BE2C (cell line): Measurements from ENCODE around the gene TIAM2.
"Not testable (repeated sequence)": the region's sequence is repeated elsewhere in the genome, so short reads cannot be mapped to it uniquely, and the experiment has no call there.

Source experiments
- DNase-seq: peaks from one replicate; pipeline ENCODE4 v3.0.0-alpha.2; 2020
- H3K27me3 ChIP-seq: fragments of 250-450 bp; sonication (Bioruptor Pico); 2 replicates; pipeline ENCODE4 v1.5.1; 2020; ENCODE audit warnings: mild to moderate bottlenecking
- H3K36me3 ChIP-seq: fragments of 250-450 bp; sonication (Bioruptor Pico); 2 replicates; pipeline ENCODE4 v1.5.1; 2020; ENCODE audit warnings: mild to moderate bottlenecking
- H3K4me1 ChIP-seq: fragments of 250-450 bp; sonication (Bioruptor Pico); 2 replicates; pipeline ENCODE4 v1.5.1; 2020
- H3K4me3 ChIP-seq: 2 replicates; pipeline ENCODE4 v1.5.1; 2011; ENCODE audit warnings: low read depth, low read length
- H3K9me3 ChIP-seq: fragments of 250-450 bp; sonication (Bioruptor Pico); 2 replicates; pipeline ENCODE4 v1.5.1; 2020
- TF ChIP-seq, protein P1 (sequence below): IDR thresholded peaks from 2 replicates; pipeline ENCODE4 v1.5.1; 2012; ENCODE audit warnings: mild to moderate bottlenecking, low read depth, low read length

TIAM2 gene

DNA sequence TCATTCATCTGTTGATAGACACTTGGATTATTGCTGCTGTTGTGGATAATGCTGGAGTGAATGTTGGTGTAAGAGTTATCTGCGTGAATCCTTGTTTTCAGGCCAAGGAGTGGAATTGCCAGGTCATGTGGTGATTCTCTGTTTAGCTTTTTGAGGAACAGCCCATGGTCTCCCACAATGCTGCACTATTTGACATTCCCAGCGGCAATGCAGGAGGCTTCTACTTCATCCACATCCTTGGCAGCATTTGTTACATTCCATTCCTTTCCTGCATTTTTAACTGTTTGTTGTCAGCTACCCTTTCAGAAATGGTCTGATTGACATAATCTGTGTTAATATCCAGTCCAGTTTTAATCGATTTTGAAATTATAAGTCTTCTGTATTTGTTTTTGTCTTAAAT, 217.0 kb downstream of the TIAM2 start:
- Histone ChIP-seq H3K9me3 (no peaks in the 10 kb centered on the region), H3K4me3 (no peak overlapping the region), H3K36me3 (no peaks in the 10 kb centered on the region), H3K4me1 (no peaks in the 10 kb centered on the region), H3K27me3 (no peaks in the 10 kb centered on the region)
- TF ChIP-seq, protein P1, sequence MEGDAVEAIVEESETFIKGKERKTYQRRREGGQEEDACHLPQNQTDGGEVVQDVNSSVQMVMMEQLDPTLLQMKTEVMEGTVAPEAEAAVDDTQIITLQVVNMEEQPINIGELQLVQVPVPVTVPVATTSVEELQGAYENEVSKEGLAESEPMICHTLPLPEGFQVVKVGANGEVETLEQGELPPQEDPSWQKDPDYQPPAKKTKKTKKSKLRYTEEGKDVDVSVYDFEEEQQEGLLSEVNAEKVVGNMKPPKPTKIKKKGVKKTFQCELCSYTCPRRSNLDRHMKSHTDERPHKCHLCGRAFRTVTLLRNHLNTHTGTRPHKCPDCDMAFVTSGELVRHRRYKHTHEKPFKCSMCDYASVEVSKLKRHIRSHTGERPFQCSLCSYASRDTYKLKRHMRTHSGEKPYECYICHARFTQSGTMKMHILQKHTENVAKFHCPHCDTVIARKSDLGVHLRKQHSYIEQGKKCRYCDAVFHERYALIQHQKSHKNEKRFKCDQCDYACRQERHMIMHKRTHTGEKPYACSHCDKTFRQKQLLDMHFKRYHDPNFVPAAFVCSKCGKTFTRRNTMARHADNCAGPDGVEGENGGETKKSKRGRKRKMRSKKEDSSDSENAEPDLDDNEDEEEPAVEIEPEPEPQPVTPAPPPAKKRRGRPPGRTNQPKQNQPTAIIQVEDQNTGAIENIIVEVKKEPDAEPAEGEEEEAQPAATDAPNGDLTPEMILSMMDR = no peak
- DNase-seq = no peak

DNA sequence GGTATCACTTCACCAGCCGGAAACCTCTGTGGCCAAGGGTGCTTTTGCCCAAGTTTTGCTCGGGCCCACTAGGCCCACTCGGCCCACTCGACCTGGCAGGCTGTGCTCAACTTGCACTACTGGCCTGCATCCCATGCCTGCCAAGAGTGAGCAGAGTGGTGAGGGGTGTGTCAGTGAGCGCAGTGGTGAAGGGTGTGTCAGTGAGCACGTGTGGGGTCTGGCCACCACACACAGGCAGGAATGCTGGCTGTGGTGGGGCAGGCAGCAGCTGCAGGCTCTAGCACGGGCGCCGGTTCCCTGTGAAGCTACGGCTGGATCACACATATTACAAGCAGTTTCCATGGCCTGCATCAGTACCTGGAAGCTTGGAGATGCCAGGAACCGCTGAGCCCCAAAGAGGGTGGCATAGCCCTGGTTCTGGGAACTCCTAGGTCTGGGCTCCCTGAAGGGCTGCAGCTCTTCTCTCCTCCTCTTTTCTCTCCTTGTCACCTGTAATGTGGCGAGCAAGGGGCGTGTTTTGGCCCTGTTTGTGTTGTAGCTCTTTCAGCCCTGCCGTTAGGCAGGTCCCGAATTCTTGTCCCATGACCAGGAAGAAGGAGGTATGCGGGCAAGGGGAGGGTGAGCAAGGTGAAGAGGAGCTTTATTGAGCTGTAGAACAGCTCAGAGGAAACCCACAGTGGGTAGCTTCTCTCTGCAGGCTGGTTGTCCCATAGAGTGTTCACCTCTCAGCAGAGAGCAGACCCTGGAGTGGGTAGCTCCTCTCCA, 217.7 kb downstream of the TIAM2 start:
- no peak for DNase-seq
- TF ChIP-seq, protein P1 = no peak
- H3K4me1 ChIP-seq = no peaks in the 10 kb centered on the region
- H3K36me3 ChIP-seq = no peaks in the 10 kb centered on the region
- no peak overlapping the region for H3K4me3 ChIP-seq
- H3K9me3 ChIP-seq = no peaks in the 10 kb centered on the region
- H3K27me3 ChIP-seq = no peaks in the 10 kb centered on the region

DNA sequence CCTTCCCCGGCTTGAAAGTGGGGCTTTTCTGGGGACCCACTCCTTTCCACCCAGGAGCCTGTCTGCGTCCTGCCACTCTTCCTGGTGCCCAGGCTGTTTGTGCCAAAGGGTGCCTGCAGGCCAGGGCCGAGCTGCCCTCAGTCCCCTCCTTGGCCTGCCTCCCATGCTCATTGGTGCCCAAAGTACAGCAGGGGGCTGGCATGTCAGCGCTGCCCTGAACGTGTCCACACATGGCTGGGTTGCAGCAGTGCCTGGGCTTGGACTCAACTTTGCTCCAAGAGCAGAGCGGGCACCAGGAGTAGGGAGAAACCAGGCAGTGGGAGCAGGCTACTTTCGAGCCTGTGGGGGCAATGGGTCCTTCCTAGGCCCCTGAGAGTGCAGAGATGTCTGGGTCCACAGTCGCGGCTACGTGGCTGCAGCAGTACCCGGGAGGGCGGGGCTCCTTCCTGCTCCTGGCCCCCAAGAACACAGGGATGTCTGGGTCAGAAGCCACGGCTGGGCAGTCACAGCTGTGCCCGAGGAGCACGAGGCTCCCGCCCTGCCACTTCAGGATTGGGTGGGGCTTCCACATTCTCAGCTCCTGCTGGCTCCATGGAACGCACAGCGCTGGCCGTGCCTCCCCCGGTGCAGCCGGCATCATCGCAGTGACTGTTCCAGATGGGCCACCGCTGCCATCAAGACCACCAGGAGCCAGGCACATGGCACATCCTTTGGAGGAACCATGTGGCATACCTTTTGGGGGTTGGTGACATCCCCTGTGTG, 218.7 kb downstream of the TIAM2 start:
- DNase-seq = no peak
- TF ChIP-seq, protein P1 = no peak
- no peak overlapping the region for H3K4me3 ChIP-seq
- H3K9me3 ChIP-seq = no peaks in the 10 kb centered on the region
- H3K4me1 ChIP-seq = no peaks in the 10 kb centered on the region
- no peaks in the 10 kb centered on the region for H3K36me3 ChIP-seq
- H3K27me3 ChIP-seq = no peaks in the 10 kb centered on the region

DNA sequence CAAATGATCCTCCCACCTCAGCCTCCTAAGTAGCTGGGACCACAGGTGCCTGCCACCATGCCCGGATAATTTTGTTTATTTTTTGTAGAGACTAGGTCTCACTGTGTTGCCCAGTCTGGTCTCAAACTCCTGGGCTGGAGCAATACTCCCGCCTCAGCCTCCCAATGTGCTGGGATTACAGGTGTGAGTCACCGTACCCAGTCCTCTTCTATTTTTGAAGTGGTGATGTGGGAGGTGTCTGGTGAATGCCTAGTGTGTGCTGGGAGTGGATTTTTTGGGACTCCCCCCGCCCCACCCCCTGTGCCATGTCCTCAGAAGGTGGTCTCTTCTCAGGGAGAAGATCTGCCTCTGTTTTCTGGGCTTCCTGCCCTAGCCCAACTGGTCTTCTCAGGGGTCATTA, 220.8 kb downstream of the TIAM2 start:
- H3K9me3 ChIP-seq = no peaks in the 10 kb centered on the region
- H3K27me3 ChIP-seq = no peaks in the 10 kb centered on the region
- no peak overlapping the region for H3K4me3 ChIP-seq
- H3K36me3 ChIP-seq = no peaks in the 10 kb centered on the region
- H3K4me1 ChIP-seq = no peaks in the 10 kb centered on the region
- DNase-seq = no peak
- TF ChIP-seq, protein P1 = no peak

DNA sequence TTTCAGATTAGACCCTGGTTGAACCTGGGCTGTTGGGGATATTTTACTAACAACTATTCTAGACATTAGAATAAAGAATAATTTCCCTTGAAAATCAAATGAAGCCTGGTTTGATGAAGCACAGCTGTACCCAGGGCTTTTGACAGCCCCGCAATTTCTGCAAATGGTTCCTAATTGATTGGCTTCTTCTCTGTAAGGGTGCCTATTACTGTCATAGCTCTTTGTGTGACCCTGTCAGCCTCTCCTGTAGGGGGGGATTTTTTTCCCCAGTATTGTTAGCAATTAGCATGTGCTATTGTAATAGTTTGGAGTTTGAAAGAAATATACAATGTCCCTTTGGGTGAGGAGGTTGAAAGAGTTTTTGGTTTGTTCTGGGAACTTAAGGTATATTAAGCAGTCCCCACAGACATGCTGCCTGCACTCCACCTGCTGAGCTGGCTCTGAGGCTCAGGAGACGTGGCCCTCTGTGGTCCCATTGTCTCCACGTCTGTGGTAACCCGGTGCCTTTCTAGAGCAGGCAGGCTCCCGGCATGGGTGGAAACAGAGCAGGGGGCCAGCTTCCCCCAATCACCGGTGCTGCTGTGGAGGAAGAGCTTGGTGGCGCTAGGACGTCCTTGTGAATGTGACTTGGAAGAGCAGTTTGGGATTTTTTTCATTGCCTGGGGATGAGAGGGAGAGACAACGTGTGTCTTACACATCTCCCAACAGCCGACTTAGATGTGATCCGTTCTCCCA, 221.4 kb downstream of the TIAM2 start:
- Histone ChIP-seq H3K27me3 (no peaks in the 10 kb centered on the region), H3K9me3 (no peaks in the 10 kb centered on the region), H3K36me3 (no peaks in the 10 kb centered on the region), H3K4me3 (no peak overlapping the region), H3K4me1 (no peaks in the 10 kb centered on the region)
- TF ChIP-seq, protein P1 = no peak
- no peak for DNase-seq

DNA sequence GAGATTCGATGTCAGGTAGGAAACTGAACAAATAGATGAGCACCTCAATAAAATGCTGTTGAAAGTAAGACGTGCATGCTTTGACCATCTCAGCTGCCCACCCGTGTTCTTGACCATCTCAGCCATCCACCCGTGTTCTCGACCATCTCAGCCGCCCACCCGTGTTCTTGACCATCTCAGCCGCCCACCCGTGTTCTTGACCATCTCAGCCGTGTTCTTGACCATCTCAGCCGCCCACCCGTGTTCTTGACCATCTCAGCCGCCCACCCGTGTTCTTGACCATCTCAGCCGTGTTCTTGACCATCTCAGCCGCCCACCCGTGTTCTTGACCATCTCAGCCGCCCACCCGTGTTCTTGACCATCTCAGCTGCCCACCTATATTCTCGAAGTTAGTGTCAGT, 223.6 kb downstream of the TIAM2 start:
- H3K9me3 ChIP-seq, H3K27me3 ChIP-seq, H3K36me3 ChIP-seq, DNase-seq, H3K4me3 ChIP-seq, H3K4me1 ChIP-seq: not testable (repeated sequence)
